Kidney (tissue), 14 donors: ENCODE data around the gene CYP26A1. TPM values are rescaled to one million over a fixed set of nuclear protein-coding genes. Genes with fewer than 3 reads are reported as not detected.

Experiments used
- DNase-seq, 5 donors: peaks; one replicate each; pipeline ENCODE4 v3.0.0-alpha.2; 2013 to 2020
- FAIRE-seq: peaks from 2 replicates; lab custom pipeline; 2012; peaks lifted over from hg19 to GRCh38; lab: Jason Lieb, UNC
- H3K27ac ChIP-seq, 2 donors: one replicate each; pipeline ENCODE4 v1.7.0; 2013; ENCODE audit warnings: low read depth in 2 of 2, low read length in 2 of 2, inconsistent platforms in 1 of 2
- H3K27me3 ChIP-seq: one replicate; pipeline ENCODE4 v1.7.1; 2013; ENCODE audit warnings: low read length, inconsistent platforms; ENCODE audit not compliant: control insufficient read depth, insufficient read depth
- H3K36me3 ChIP-seq, 3 donors: one replicate each; pipeline versions ENCODE4 v1.7.0 to v1.7.1; 2013; ENCODE audit warnings: low read length in 3 of 3, control low read depth in 1 of 3, inconsistent platforms in 1 of 3; ENCODE audit not compliant: insufficient read depth in 3 of 3, control insufficient read depth in 2 of 3
- H3K4me1 ChIP-seq, 3 donors: one replicate each; pipeline versions ENCODE4 v1.7.0 to v1.7.1; 2013; ENCODE audit warnings: low read length in 3 of 3, inconsistent platforms in 1 of 3, low read depth in 1 of 3; ENCODE audit not compliant: control insufficient read depth in 2 of 3, insufficient read depth in 2 of 3
- H3K4me3 ChIP-seq, 3 donors: one replicate each; pipeline versions ENCODE4 v1.7.0 to v1.8.1; 2013; ENCODE audit warnings: low read length in 3 of 3, control low read depth in 1 of 3, inconsistent platforms in 1 of 3
- H3K9ac ChIP-seq, 3 donors: one replicate each; pipeline versions ENCODE4 v1.7.0 to v1.7.1; 2013; ENCODE audit warnings: low read length in 3 of 3, control low read depth in 1 of 3, inconsistent platforms in 1 of 3
- H3K9me3 ChIP-seq, 3 donors: one replicate each; pipeline versions ENCODE4 v1.7.0 to v1.7.1; 2013; ENCODE audit warnings: low read length in 3 of 3, control low read depth in 1 of 3, inconsistent platforms in 1 of 3; ENCODE audit not compliant: control insufficient read depth in 2 of 3, insufficient read depth in 1 of 3
- intact Hi-C: fragments of 100-400 bp; cut with DNase I; formaldehyde crosslinking; loops from one replicate; pipeline ENCODE4 v1.11.1; 2022
- polyA plus RNA-seq: library from polyadenylated mRNA; stranded (reverse); fragments of 350-450 nt; fragmentation: Illumina TruSeq; extraction: RNeasy Lipid Tissue Mini Kit (QIAGEN cat#74804); gene quantifications from one replicate; pipeline ENCODE4 v1.2.3, GENCODE V29; 2014; ENCODE audit warnings: low read depth, low replicate concordance; ENCODE audit not compliant: insufficient read depth
- total RNA-seq: library from RNA; stranded (reverse); fragmentation: NEBNext Ultra II Directional; extraction: Animal tissue kit (Norgen Biotek cat#: 25700); gene quantifications from one replicate; pipeline ENCODE4 v1.2.1, GENCODE V29; 2021
- TF ChIP-seq, protein P1 (sequence below): IDR thresholded peaks from 3 replicates; pipeline ENCODE4 v1.5.1; 2012; ENCODE audit warnings: mild to moderate bottlenecking, moderate library complexity, borderline replicate concordance; ENCODE audit not compliant: insufficient read depth; ENCODE audit errors: extremely low read depth
- donor health status: control.
- donor health status: control.
- donor health status: control.
- donor health status: control.
- donor health status: control.
- donor health status: DM: yes; HTN: yes; CAD: no.
- donor health status: Normal renal cell carcinoma (clear cell type).

Gene CYP26A1
- total and polyA plus RNA-seq, 2 donors from 2014 or later, result 0.22 TPM; not detected in 1

DNA sequence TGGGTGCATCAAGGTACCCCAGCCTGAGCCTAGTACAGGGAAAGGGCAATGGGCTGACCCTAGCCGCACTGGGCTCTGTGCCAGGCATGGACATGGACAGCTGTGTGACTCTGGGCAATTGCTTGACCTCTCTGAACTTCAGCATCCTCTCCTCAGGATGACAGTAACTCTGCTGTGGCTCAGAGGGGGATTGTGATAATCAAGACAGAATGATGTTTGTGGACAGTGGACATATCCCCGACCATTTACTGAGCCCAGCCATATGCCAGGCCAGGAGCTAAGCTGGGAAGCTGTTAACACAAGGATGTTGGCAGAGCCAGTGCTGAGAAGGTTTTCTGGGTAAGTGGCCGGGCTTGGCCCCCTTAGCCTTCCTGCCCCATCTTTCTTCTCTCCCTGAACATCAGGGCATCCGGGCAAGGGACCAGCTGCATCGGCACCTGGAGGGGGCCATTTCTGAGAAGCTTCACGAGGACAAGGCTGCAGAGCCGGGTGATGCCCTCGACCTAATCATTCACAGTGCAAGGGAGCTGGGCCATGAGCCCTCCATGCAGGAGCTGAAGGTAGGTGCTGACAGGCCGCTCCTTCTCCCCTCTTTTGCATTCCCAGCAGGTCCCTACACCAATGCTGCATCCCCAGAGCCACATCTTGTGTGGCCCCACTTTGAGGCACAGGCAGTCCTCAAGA, 9.6 kb upstream of the CYP26A1 start:
- intact Hi-C loops, result no loop called here
- DNase-seq, result peak in 1 of 5 donors; percentile 39
- TF ChIP-seq, protein P1, sequence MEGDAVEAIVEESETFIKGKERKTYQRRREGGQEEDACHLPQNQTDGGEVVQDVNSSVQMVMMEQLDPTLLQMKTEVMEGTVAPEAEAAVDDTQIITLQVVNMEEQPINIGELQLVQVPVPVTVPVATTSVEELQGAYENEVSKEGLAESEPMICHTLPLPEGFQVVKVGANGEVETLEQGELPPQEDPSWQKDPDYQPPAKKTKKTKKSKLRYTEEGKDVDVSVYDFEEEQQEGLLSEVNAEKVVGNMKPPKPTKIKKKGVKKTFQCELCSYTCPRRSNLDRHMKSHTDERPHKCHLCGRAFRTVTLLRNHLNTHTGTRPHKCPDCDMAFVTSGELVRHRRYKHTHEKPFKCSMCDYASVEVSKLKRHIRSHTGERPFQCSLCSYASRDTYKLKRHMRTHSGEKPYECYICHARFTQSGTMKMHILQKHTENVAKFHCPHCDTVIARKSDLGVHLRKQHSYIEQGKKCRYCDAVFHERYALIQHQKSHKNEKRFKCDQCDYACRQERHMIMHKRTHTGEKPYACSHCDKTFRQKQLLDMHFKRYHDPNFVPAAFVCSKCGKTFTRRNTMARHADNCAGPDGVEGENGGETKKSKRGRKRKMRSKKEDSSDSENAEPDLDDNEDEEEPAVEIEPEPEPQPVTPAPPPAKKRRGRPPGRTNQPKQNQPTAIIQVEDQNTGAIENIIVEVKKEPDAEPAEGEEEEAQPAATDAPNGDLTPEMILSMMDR, result no peak
- H3K36me3 ChIP-seq, result no peaks in the 10 kb centered on the region
- FAIRE-seq, result no peak
- H3K4me3 ChIP-seq, result no peak overlapping the region
- no peak overlapping the region for H3K9ac ChIP-seq
- H3K4me1 ChIP-seq, result peaks cover 0 to 13% (median 0%) of the 10 kb centered on the region in 3 donors
- peaks cover 71% of the 10 kb centered on the region for H3K27me3 ChIP-seq
- no peak overlapping the region for H3K27ac ChIP-seq
- H3K9me3 ChIP-seq, result no peaks in the 10 kb centered on the region

DNA sequence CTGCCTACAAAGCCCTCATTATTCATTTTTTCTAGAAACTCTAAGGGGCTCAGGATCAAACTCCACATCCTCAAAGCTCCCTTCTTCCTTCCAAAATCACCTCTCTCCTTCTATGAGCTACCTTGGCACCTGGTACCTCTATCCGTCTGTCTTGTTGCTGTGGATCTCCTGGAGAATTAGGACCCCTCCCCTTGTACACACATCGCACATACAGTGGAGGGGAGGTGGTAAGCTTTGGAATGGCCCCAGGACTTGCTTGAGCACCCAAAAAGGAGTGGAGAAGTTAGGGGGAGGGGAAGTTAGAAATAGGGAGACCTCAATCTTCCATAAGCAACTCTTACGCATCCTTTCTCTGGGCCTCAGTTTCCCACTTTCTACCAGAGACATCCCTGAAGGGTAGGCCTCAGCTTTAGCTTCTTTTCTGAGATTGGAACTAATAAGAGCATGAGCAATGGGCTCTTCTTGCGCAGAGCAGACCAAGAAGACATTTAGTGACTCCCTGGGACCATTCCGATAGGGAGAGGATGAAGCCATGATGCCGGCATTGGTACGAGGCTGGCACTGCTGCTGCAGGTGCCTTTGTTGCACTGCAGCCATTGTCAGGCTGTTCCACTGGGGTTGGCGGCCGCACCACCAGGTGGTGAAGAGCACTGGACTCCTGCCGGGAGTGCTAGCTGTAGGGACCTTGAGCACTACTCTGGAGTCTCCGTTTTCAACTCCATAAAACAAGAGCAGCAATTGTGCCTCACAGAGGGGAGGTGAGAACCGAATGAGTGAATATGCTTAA, 8.6 kb upstream of the CYP26A1 start:
- peaks cover 69% of the 10 kb centered on the region for H3K27me3 ChIP-seq
- H3K4me3 ChIP-seq, result no peak overlapping the region
- H3K27ac ChIP-seq, result no peak overlapping the region
- FAIRE-seq, result no peak
- intact Hi-C loops, result no loop called here
- no peaks in the 10 kb centered on the region for H3K9me3 ChIP-seq
- H3K36me3 ChIP-seq, result no peaks in the 10 kb centered on the region
- peaks cover 0 to 13% (median 0%) of the 10 kb centered on the region in 3 donors for H3K4me1 ChIP-seq
- H3K9ac ChIP-seq, result no peak overlapping the region
- DNase-seq, result peak in 1 of 5 donors; percentile 66
- TF ChIP-seq, protein P1, result no peak

DNA sequence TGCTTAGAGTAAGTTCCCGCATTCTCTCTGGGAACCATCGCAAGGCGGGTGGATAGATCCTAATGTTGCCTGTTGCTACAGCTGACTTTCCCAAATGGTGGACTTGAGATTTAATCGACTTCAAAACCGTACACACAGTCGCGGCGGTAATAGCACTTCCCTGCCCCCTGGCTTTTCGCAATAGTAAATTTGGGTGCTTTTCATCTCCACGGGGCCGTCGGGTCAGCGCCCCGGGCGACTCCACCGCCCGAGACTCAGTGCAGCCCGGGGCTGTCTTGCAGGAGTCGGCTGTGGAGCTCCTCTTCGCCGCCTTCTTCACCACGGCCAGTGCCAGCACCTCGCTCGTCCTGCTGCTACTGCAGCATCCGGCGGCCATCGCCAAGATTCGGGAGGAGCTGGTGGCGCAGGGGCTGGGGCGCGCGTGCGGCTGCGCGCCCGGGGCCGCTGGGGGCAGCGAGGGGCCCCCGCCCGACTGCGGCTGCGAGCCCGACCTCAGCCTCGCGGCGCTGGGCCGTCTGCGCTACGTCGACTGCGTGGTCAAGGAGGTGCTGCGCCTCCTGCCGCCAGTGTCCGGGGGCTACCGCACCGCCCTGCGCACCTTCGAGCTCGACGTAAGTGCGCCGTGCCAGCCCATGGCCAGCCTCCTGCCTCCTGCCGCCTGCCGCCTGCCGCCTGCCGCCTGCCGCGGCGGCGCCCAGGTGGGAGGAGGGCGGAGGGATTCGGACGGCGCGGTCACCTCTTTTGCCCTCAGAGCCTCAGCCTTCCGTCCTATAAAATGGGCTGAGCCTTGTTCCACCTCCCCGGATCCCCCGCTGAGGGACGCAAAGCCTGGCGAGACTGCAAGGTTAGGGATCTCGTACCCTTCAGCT, 7.8 kb upstream of the CYP26A1 start:
- peaks cover 72% of the 10 kb centered on the region for H3K27me3 ChIP-seq
- H3K27ac ChIP-seq, result no peak overlapping the region
- FAIRE-seq (no peak), DNase-seq (peak in 1 of 5 donors; percentile 61)
- H3K4me3 ChIP-seq, result no peak overlapping the region
- H3K36me3 ChIP-seq, result no peaks in the 10 kb centered on the region
- no peak overlapping the region for H3K9ac ChIP-seq
- TF ChIP-seq, protein P1, result no peak
- intact Hi-C loops, result no loop called here
- H3K4me1 ChIP-seq, result peaks cover 0 to 13% (median 0%) of the 10 kb centered on the region in 3 donors
- no peaks in the 10 kb centered on the region for H3K9me3 ChIP-seq
